Heart right ventricle (tissue), 16 donors: Measurements from ENCODE around the gene MAN2A2. TPM values are rescaled to one million over a fixed set of nuclear protein-coding genes. Genes with fewer than 3 reads are reported as not detected.

Experiments
- ATAC-seq, 8 donors: fragments of 200-7000 bp; cut with Tn5 transposase; one replicate each; pipeline ENCODE4 v1.9.1; 2020; ENCODE audit warnings: mild to moderate bottlenecking in 8 of 8, moderate library complexity in 8 of 8, moderate number of reproducible peaks in 1 of 8
- DNase-seq, 2 donors: peaks; one replicate each; pipeline ENCODE4 v3.0.0-alpha.2; 2020
- H3K27ac ChIP-seq, 10 donors: fragments of 200-600 bp; sonication (generic) in 2 of 10; one replicate each; pipeline versions ENCODE4 v1.5.0 to v1.8.0; 2020 to 2022; ENCODE audit warnings: mild to moderate bottlenecking in 3 of 10
- H3K27me3 ChIP-seq, 7 donors: fragments of 200-600 bp; one replicate each; pipeline ENCODE4 v1.8.0; 2021 to 2022; ENCODE audit warnings: mild to moderate bottlenecking in 2 of 7
- H3K36me3 ChIP-seq, 9 donors: fragments of 200-600 bp; sonication (generic) in 1 of 9; one replicate each; pipeline versions ENCODE4 v1.5.0 to v1.8.0; 2020 to 2022; ENCODE audit warnings: mild to moderate bottlenecking in 2 of 9
- H3K4me1 ChIP-seq, 9 donors: fragments of 200-600 bp; sonication (generic) in 1 of 9; one replicate each; pipeline versions ENCODE4 v1.5.0 to v1.8.0; 2020 to 2022; ENCODE audit warnings: mild to moderate bottlenecking in 4 of 9
- H3K4me3 ChIP-seq, 10 donors: fragments of 200-600 bp; sonication (generic) in 2 of 10; one replicate each; pipeline versions ENCODE4 v1.5.0 to v1.8.0; 2020 to 2022; ENCODE audit warnings: mild to moderate bottlenecking in 7 of 10, moderate library complexity in 2 of 10
- H3K9me3 ChIP-seq, 11 donors: fragments of 200-600 bp in 10 of 11; sonication (generic) in 2 of 11; one replicate each; pipeline versions ENCODE4 v1.5.0 to v1.8.0; 2013 to 2022; ENCODE audit warnings: mild to moderate bottlenecking in 2 of 11, control low read depth in 1 of 11, moderate library complexity in 1 of 11
- CTCF ChIP-seq, 9 donors: fragments of 200-600 bp; sonication (generic) in 2 of 9; IDR thresholded peaks; one replicate each; pipeline versions ENCODE4 v1.5.0 to v1.8.0; 2021 to 2022; ENCODE audit warnings: antibody characterized with exemption in 9 of 9, mild to moderate bottlenecking in 5 of 9, moderate library complexity in 1 of 9
- WGBS, 2 donors: extraction: QIAGEN DNeasy Blood & Tissue Kit; methylation state at CpG; one replicate each; pipeline ENCODE4 v1.1.7; 2013; ENCODE audit warnings: inconsistent platforms in 1 of 2; 5-methylcytosine and 5-hydroxymethylcytosine counted together
- intact Hi-C, 10 donors: fragments of 100-400 bp; cut with DNase I; formaldehyde crosslinking; loops; one replicate each; pipeline versions ENCODE4 v1.11.1 to v1.14.2; 2022
- polyA plus RNA-seq, 2 donors: library from polyadenylated mRNA; stranded (reverse); fragments of 200-250 nt; gene quantifications; one replicate each; pipeline ENCODE4 v1.2.3, GENCODE V29; 2013
- total RNA-seq, 10 donors: library from RNA; stranded (reverse); fragmentation: NEBNext Ultra II Directional in 3 of 10; extraction: Animal tissue kit (Norgen Biotek cat#: 25700) in 3 of 10; gene quantifications; one replicate each; pipeline versions ENCODE4 v1.2.1 to v1.2.4, GENCODE V29; 2021 to 2023
- donor health status: Arrhythmogenic right ventricular cardiomyopathy.
- donor health status: ischemic (EF 13 %, LVEDD 7.1; RV severe dilation, severe dysfunction).
- donor health status: healthy with polysubstance abuse.
- donor health status: DM: no; HTN: yes; CAD: no.
- donor health status: DM: no; HTN: no; CAD: no.
- donor health status: ischemic (EF 25% LVEDD 6.9; RV normal size, moderate dysfunction).
- donor health status: ischemic (EF 25% LVEDD 5.7; RV mildly dilated, moderate dysfunction).
- donor health status: healthy.
- donor health status: DM: yes; HTN: yes; CAD: no.
- donor health status: Ischemic cardiomyopathy.
- donor health status: ischemic (EF 35%, LVEDD 5.7; RV mildly dilated, moderate dysfunction).
- donor health status: nonischemic (EF 11% LVEDD 7.7; RV severe dilation, severe dysfunction).
- donor health status: DM: yes; HTN: yes; CAD: no.
- donor health status: PGD.
- donor health status: ischemic (EF 29% LVEDD 5.4; RV normal size, mild dysfunction).
- donor health status: nonischemic (EF 23%, LVEDD 6.1; RV moderate dilation, normal function).

The MAN2A2 gene
- total and polyA plus RNA-seq, 12 donors: 24.8 to 157 (median 95.6) TPM

GRCh38 chr15:90912770-90913075, 9.6 kb downstream of the MAN2A2 start:
- 94% methylated on average over 7 of the region's 7 CpGs for WGBS, 2 donors
- DNase-seq: no peak
- Histone ChIP-seq H3K9me3 (no peaks in the 10 kb centered on the region), H3K27me3 (no peaks in the 10 kb centered on the region), H3K4me1 (peaks cover 0 to 47% (median 34%) of the 10 kb centered on the region in 9 donors), H3K4me3 (no peak overlapping the region), H3K27ac (no peak overlapping the region), H3K36me3 (peaks cover 0 to 100% (median 77%) of the 10 kb centered on the region in 9 donors)
- ATAC-seq: no peak
- no peak for TF ChIP-seq CTCF (IDR thresholded peaks at IDR 0.05)
- intact Hi-C loops: no loop called here

- DNase-seq: no peak
- WGBS, 2 donors: 94 to 96% methylated on average over 12 of the region's 12 CpGs
- no peaks in the 10 kb centered on the region for H3K9me3 ChIP-seq
- no peak for ATAC-seq
- H3K27ac ChIP-seq: peak overlapping the region in 2 of 10 donors; percentile 24 to 85
- TF ChIP-seq CTCF (IDR thresholded peaks at IDR 0.05): no peak
- H3K36me3 ChIP-seq: peaks cover 0 to 100% (median 81%) of the 10 kb centered on the region in 9 donors
- H3K4me1 ChIP-seq: peaks cover 3 to 47% (median 26%) of the 10 kb centered on the region in 9 donors
- intact Hi-C loops: no loop called here
- H3K27me3 ChIP-seq: no peaks in the 10 kb centered on the region
- no peak overlapping the region for H3K4me3 ChIP-seq
Observed at GRCh38 chr15:90913398-90913944, 10.4 kb downstream of the MAN2A2 start.

GRCh38 chr15:90914305-90915080, 11.4 kb downstream of the MAN2A2 start:
- WGBS, 2 donors: 90 to 93% methylated on average over 22 of the region's 22 CpGs
- H3K27ac ChIP-seq: peak overlapping the region in 9 of 10 donors; percentile 64 to 90 (median 80)

More at GRCh38 chr15:90914305-90915080, 11.4 kb downstream of the MAN2A2 start:
- H3K4me3 ChIP-seq: no peak overlapping the region
- no peak for ATAC-seq
- intact Hi-C loops: no loop called here
- no peak for DNase-seq
- H3K36me3 ChIP-seq: peaks cover 0 to 100% (median 84%) of the 10 kb centered on the region in 9 donors
- H3K27me3 ChIP-seq: no peaks in the 10 kb centered on the region
- H3K4me1 ChIP-seq: peaks cover 3 to 42% (median 23%) of the 10 kb centered on the region in 9 donors
- no peak for TF ChIP-seq CTCF (IDR thresholded peaks at IDR 0.05)
- no peaks in the 10 kb centered on the region for H3K9me3 ChIP-seq
